IPS DF 4.7 (cell line): ENCODE measurements around the gene ROR2.
"Not testable (repeated sequence)": the region's sequence is repeated elsewhere in the genome, so short reads cannot be mapped to it uniquely, and the experiment has no call there.

Experiments
- DNase-seq: peaks from one replicate; pipeline ENCODE4 v3.0.0-alpha.2; 2013; ENCODE audit warnings: low spot score; ENCODE audit errors: extremely low read depth

ROR2 gene

DNA sequence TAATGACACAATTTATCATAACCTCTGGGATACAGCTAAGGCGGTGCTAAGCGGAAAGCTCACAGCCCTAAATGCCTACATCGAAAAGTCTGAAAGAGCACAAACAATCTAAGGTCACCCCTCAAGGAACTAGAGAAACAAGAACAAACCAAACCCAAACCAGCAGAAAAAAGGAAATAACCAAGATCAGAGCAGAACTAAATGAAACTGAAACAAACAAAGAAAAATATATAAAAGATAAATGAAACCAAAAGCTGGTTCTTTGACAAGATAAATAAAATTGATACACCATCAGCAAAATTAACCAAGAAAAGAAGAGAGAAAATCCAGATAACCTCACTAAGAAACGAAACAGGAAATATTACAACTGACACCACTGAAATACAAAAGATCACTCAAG, 409.5 kb downstream of the ROR2 start:
- not testable (repeated sequence) for DNase-seq

DNA sequence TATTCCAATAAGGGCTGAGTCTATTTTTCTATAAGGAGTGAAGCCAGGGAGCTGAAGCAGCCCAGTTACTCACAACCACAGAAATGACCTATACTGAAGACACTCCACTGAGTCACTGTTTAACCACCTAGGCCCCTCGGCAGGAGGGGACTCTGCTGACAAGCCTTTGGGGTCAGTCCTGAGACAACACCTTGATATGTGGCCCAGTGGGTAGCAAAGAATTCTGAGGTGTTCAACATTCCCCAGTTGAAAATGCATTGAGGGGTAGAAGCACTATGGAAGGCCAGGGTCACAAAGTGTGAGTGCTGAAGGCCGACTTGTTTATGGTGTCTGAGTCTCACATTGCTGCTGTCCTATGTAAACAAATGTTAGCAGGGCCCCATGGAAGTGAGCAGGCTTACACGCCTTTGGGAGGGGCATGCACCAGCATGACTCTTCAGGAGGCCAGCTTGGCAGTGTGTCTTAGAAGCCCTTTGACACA, 413.8 kb downstream of the ROR2 start:
- DNase-seq: no peak

DNA sequence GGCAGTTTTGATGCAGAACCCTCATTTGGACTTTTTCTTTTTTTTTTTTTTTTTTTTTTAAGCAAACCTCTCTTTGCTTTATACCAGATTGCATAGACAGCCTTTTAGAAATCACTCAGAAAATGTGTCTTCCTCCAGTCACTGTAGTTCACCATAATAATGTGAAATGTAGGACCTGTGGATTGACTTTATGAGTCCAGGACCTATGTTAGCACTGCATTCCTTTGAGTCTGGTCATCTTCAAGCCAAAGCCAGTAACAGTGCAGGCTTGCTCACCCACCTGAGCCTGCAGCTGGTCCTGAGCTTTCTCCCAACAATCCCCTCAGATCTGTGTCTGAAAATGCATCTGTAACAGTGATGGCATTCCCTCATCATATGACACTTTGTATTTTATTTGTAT, 415.7 kb downstream of the ROR2 start:
- DNase-seq: no peak

DNA sequence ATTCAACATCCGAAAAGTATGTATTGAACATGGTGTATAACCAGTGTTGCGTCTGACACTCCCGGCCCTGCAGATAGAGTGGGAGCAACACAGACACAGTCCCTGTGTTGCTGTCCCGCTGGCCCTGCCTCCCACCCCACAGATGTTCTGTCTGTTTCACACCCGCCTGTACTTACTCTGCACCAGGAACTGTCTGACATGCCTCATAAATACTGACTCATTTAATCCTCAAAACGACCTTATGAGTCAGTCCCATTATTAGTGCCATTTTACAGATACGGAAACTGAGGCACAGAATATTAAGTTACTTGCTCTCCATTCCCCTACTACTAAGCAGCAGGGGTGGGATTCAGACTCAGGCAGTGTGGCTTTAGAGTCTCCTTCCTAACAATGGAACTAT, 416.6 kb downstream of the ROR2 start:
- no peak for DNase-seq

DNA sequence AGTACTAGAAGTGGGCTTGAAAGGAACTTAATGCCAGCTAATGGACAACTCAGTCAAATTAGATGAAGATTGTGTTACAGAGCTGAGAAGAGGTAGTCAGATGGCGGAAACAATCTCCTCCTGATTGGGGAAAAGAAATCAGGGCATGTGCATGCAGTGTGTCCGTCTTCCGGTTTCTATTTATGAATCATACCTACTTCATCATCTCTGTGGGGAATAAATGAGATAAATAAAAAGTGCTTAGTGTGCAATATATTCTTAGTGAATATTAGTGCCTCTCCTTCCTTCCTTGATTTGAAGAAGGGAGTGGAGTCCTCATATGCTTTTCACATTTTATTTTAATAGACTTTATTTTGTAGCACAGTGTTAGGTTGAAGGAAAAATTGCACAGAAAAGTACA, 417.7 kb downstream of the ROR2 start:
- no peak for DNase-seq

DNA sequence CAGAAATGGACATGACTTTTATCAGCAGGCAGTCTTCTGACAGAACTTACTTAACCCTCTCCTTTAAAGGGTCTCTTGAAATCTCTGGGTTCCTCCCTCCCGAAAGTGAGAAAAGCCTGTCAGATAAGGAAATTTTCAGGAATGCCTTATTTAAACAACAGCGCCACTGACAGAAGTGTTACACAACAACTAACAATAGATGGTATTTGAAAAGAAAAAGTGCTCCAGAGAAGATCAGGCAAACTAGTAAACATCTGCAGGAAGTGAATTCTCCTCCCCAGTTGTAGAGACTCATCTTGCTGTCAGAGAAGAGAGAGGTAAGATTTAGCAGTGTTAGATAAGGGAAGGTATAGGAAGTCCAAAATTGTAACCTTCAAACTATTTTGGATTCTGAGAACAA, 419.2 kb downstream of the ROR2 start:
- no peak for DNase-seq

DNA sequence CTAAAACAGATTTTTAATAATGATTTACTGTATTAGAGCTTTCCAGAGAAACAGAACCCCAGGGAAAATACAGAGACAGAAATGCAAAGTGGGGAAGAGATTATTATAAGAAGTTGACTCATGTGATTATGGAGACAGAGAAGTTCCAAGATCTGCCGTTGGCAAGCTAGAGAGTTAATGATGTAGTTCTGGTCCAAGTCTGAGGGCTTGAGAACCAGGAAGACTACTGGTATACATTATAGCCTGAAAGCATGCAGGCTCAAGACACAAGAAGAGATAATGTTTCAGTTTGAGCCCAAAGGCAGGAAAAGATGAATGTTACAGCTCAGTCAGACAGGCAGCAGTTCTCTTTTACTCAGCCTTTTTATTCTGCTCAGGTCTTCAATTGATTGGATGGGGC, 427.5 kb downstream of the ROR2 start:
- no peak for DNase-seq

DNA sequence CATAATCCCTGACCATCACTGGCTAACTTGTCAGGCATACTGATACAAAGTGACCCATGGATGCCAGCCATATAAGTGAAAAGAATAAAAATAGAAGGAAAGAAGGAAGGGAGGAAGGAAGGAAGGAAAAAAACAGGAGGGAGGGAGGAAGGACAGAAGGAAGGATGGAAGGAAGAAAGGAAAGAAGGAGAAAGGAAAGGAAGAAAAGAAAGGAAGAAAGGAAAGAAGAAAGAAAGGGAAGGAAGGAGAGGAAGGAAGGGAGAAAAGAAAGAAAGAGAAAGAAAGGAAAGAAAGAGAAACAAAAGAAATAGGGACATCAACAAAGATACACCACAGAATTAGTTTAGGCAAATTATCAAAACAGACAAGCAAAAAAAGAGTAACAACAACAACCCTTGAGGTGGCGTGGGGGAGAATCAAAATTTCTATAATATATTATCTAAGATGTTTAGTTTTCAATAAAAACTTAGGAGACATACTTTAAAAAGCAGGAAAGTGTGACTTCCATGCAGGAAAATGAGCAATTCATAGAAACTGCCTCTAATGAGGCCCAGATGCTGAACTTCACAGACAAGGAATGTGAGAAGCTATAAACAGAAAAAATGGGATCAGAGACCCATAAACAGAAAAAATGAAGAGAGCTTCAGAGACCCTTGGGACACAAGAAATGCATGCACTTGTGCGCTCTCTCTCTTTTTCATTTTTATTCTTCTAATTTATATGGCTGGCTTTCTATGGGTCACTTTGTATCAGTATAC, 430.3 kb downstream of the ROR2 start:
- DNase-seq: no peak

DNA sequence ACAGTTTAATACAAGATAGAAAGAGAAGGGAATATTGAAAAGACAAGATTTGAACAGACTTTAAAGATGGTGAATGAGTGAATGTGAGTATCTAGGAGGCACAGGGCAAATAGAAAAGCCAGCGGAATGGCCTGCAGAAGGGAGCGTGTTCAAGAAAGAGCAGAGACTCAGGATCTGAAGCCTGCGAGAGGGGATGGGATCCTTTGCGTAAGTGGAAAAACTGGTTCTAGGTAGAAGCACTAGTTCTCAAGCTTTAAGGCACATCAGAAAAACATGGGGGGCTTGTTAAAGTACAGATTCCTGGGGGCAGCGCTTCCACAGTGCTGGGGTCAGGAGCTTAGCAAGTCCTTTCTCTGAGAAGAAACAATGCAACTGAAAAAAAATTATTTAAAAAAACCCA, 431.6 kb downstream of the ROR2 start:
- DNase-seq: no peak

DNA sequence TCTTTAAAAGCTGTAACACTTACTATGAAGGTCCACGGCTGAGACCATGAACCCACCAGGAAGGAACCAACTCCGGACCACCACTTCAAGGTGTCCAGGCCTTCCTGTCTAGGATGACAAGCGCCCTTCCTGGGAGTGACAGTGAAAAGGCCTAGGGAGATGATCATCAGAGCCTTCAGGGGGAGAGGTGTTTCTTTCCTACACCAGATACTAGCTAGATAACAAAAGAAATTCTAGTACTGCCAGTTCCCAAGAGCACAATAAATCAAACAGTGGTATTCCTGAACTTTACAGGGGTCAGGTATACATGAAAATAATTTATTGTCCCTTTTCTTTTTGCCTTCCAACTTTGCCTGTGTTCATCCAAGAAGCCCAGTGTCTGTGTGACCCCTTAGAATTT, 432.2 kb downstream of the ROR2 start:
- DNase-seq: no peak

DNA sequence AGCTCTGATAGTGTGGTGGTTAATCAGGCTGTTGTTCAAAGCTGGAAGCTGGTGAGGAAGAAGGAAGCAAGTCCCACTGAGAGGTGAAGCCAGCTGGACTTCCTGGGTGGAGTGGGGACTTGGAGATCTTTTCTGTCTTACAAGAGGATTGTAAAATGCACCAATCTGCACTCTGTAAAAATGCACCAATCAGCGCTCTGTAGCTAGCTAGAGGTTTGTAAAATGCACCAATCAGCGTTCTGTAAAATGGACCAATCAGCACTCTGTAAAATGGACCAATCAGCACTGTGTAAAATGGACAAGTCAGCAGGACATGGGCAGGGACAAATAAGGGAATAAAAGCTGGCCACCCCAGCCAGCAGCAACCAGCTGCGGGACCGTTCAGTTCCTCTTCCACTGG, 432.7 kb downstream of the ROR2 start:
- not testable (repeated sequence) for DNase-seq

DNA sequence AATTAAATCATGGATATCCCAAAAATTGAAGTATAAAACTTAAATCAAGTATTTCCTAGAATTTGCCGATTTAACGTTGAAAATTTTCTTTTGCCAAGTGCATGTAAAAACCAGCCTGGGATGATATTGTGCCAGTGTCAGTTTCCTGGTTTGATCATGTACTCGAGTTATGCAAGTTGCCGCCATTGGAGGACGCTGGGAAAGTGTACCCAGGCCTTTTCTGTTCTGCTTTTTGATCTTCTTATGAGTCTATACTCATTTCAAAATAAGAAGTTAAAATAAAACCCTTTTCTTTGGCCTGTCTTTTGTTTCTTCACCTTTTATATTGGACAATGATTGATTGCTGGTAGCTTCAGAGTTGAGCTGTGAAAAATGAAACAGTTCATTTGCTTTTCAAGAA, 433.3 kb downstream of the ROR2 start:
- DNase-seq: no peak

DNA sequence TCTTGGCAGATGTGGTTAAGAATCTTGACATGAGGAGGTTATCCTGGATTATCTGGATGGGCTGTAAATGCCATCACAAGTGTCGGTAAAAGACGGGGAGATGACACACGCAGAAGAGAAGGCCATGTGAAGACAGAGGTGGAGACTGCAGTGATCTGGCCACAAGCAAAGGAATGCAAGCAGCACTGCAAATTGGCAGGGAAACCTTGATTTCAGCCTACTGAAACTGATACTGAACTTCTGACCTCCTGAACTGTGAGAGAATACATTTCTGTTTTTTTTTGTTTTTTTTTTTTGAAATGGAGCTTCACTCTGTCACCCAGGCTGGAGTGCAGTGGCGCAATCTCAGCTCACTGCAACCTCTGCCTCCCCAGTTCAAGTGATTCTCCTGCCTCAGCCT, 433.9 kb downstream of the ROR2 start:
- no peak for DNase-seq

DNA sequence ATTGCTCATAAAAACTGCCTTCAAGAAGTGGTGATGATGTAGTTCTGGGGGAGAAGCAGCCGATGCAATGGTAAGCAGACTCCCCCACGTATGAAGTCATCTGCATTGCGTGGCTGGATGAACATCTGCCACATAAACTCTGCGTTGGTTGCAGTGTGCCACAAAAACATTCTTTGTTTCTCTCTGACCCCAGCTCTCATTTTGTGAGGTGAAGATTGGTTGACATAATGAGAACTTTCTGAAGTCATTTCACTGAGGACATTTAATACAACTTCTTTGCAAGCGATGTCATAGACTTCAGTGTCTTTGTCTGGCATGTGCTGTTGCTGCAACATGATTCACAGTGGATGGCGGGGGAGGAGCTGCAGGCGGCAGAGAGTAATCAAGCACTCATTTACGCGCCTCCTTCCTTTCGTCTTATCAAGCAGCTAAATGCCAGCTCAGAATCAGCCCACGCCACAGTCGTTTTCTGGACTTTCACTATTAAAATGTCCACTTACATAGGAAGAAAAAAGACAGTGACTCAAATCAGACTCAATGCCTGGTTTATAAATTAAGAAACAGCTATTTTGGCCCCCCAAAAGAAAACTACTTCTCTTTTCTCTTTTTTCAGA, 434.8 kb downstream of the ROR2 start:
- no peak for DNase-seq
